ENCODE measurements around the gene REV3L.
"Not testable (repeated sequence)": the region's sequence is repeated elsewhere in the genome, so short reads cannot be mapped to it uniquely, and the experiment has no call there.

The REV3L gene

DNA sequence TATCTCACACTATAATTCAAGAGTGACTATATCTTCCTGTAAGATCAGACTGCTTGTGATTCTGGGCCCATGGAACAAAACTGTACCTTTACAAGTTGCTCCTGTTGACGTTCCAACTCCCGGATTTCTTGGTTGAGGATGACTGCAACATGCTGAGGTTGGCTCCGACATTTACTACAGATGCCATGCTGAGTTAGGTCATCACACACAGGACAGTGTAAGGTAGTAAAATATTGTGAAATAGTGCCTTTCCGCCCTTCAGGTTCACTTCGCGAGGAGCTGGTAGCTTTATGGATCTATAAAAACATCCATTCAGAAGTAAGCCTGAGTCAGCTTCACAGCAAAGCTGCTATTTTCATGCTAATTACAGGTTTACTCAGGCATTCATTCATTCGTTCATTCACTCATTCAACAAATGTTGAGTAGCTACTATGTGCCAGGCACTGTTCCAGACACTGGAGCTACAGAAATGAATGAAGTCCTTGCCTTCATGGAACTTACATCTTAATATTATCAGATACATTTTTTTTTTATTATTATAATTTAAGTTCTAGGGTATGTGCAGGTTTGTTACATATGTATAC, 175.7 kb downstream of the REV3L start:
- no peaks in the 10 kb centered on the region for H3K27me3 ChIP-seq (ENCODE audit: control insufficient read depth, low read length)
- H3K27ac ChIP-seq (ENCODE audit: low read depth, low read length) = no peak overlapping the region
- no peaks in the 10 kb centered on the region for H3K9me2 ChIP-seq (replicated peaks; ENCODE audit: control insufficient read depth, low read length)
- H3K4me1 ChIP-seq (ENCODE audit: control insufficient read depth, low read length) = peaks cover 6% of the 10 kb centered on the region
- no peak overlapping the region for H3K4me3 ChIP-seq (ENCODE audit: low read length)
- no peaks in the 10 kb centered on the region for H3K9me3 ChIP-seq (ENCODE audit: control insufficient read depth, insufficient read depth, low read length)
- H3K36me3 ChIP-seq (ENCODE audit: control insufficient read depth, low read length) = peaks cover 57% of the 10 kb centered on the region
- H3F3A ChIP-seq (ENCODE audit: control insufficient read depth, insufficient read depth) = no peaks in the 10 kb centered on the region; the same call in 1 of the 2 replicates
- TF ChIP-seq EZH2phosphoT487 (IDR thresholded peaks at IDR 0.05; ENCODE audit: borderline replicate concordance, low read length) = no peak
- TF ChIP-seq, protein P1, sequence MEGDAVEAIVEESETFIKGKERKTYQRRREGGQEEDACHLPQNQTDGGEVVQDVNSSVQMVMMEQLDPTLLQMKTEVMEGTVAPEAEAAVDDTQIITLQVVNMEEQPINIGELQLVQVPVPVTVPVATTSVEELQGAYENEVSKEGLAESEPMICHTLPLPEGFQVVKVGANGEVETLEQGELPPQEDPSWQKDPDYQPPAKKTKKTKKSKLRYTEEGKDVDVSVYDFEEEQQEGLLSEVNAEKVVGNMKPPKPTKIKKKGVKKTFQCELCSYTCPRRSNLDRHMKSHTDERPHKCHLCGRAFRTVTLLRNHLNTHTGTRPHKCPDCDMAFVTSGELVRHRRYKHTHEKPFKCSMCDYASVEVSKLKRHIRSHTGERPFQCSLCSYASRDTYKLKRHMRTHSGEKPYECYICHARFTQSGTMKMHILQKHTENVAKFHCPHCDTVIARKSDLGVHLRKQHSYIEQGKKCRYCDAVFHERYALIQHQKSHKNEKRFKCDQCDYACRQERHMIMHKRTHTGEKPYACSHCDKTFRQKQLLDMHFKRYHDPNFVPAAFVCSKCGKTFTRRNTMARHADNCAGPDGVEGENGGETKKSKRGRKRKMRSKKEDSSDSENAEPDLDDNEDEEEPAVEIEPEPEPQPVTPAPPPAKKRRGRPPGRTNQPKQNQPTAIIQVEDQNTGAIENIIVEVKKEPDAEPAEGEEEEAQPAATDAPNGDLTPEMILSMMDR (IDR thresholded peaks at IDR 0.05; ENCODE audit: low read depth, low read length, poor library complexity, severe bottlenecking) = no peak
- no peaks in the 10 kb centered on the region for H4K20me1 ChIP-seq (ENCODE audit: control insufficient read depth, insufficient read depth, low read depth, low read length)
- no peaks in the 10 kb centered on the region for H3K79me2 ChIP-seq (ENCODE audit: control insufficient read depth, low read length)
- H3K4me2 ChIP-seq (ENCODE audit: low read length) = no peak overlapping the region

DNA sequence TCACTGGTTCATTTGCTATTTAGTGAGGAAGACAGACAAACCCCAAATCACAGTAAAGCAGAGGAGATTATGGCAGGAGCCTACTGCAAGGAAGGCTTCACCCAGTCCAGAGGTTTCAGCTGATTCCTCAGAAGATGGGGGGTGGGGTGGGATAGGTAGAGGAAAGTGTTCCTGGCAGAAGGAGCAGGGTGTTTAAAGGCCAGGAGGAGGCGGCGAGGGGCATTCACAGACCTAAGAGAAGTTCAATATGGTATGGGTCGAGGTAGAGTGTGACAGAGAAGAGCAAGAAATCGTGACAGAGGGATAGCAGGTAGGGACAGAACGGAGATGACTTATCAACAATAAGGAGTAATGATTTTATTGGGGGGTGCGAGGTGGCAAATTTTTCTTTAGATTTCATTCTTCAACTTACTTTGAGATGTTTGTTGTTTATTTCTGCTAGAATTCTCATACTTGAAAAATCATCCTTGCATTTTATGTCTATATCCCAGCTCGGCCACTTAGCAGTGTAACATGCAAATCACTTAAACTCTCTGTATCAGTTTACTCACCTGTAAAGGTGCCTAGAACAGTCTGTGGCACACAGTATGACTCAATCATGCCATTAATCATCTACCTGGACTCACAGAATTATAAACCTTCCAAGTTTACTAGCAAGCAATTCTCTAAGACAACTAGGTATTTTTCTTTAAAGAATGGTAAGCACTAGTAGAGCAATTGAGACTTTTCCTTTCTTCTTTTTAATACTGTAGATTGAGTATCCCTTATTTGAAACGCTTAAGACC, 176.7 kb downstream of the REV3L start:
- Histone ChIP-seq H3K27ac (ENCODE audit: low read depth, low read length) (no peak overlapping the region), H3K4me1 (ENCODE audit: control insufficient read depth, low read length) (peaks cover 14% of the 10 kb centered on the region), H3K27me3 (ENCODE audit: control insufficient read depth, low read length) (no peaks in the 10 kb centered on the region), H3K9me2 (replicated peaks; ENCODE audit: control insufficient read depth, low read length) (no peaks in the 10 kb centered on the region), H4K20me1 (ENCODE audit: control insufficient read depth, insufficient read depth, low read depth, low read length) (no peaks in the 10 kb centered on the region), H3K9me3 (ENCODE audit: control insufficient read depth, insufficient read depth, low read length) (no peaks in the 10 kb centered on the region), H3K4me2 (ENCODE audit: low read length) (no peak overlapping the region), H3K79me2 (ENCODE audit: control insufficient read depth, low read length) (no peaks in the 10 kb centered on the region), H3K4me3 (ENCODE audit: low read length) (no peak overlapping the region), H3K36me3 (ENCODE audit: control insufficient read depth, low read length) (peaks cover 58% of the 10 kb centered on the region), H3F3A (ENCODE audit: control insufficient read depth, insufficient read depth) (no peaks in the 10 kb centered on the region; the same call in 1 of the 2 replicates)
- TF ChIP-seq, protein P1 (IDR thresholded peaks at IDR 0.05; ENCODE audit: low read depth, low read length, poor library complexity, severe bottlenecking) = no peak
- TF ChIP-seq EZH2phosphoT487 (IDR thresholded peaks at IDR 0.05; ENCODE audit: borderline replicate concordance, low read length) = no peak

DNA sequence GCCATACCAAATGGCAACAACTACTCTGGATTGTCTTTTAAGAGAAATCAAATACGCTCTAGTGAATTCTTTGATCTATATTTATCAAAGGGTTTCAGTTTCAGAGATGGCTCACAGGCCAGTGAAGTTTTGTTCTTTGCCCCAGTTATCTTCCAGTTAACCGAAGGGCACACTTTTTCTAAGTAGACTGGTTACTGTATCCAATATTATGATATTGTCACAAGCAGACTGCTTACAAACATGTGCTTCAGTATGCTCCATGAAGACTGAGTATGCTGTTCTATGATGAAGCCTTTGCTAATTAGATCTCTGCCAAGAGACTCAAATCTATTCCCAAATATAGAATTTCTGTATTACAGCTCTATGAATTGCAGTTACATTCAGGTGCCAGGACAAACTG, 181.1 kb downstream of the REV3L start:
- Histone ChIP-seq H4K20me1 (ENCODE audit: control insufficient read depth, insufficient read depth, low read depth, low read length) (no peaks in the 10 kb centered on the region), H3K4me3 (ENCODE audit: low read length) (no peak overlapping the region), H3K36me3 (ENCODE audit: control insufficient read depth, low read length) (peaks cover 44% of the 10 kb centered on the region), H3F3A (ENCODE audit: control insufficient read depth, insufficient read depth) (0 out of 2 replicates have a peak, but pooled peaks cover 7% of the 10 kb centered on the region), H3K9me2 (replicated peaks; ENCODE audit: control insufficient read depth, low read length) (no peaks in the 10 kb centered on the region), H3K27ac (ENCODE audit: low read depth, low read length) (no peak overlapping the region), H3K4me1 (ENCODE audit: control insufficient read depth, low read length) (peaks cover 14% of the 10 kb centered on the region), H3K79me2 (ENCODE audit: control insufficient read depth, low read length) (no peaks in the 10 kb centered on the region), H3K9me3 (ENCODE audit: control insufficient read depth, insufficient read depth, low read length) (no peaks in the 10 kb centered on the region), H3K4me2 (ENCODE audit: low read length) (peak overlapping the region; percentile 34), H3K27me3 (ENCODE audit: control insufficient read depth, low read length) (no peaks in the 10 kb centered on the region)
- no peak for TF ChIP-seq EZH2phosphoT487 (IDR thresholded peaks at IDR 0.05; ENCODE audit: borderline replicate concordance, low read length)
- TF ChIP-seq, protein P1 (IDR thresholded peaks at IDR 0.05; ENCODE audit: low read depth, low read length, poor library complexity, severe bottlenecking) = no peak

DNA sequence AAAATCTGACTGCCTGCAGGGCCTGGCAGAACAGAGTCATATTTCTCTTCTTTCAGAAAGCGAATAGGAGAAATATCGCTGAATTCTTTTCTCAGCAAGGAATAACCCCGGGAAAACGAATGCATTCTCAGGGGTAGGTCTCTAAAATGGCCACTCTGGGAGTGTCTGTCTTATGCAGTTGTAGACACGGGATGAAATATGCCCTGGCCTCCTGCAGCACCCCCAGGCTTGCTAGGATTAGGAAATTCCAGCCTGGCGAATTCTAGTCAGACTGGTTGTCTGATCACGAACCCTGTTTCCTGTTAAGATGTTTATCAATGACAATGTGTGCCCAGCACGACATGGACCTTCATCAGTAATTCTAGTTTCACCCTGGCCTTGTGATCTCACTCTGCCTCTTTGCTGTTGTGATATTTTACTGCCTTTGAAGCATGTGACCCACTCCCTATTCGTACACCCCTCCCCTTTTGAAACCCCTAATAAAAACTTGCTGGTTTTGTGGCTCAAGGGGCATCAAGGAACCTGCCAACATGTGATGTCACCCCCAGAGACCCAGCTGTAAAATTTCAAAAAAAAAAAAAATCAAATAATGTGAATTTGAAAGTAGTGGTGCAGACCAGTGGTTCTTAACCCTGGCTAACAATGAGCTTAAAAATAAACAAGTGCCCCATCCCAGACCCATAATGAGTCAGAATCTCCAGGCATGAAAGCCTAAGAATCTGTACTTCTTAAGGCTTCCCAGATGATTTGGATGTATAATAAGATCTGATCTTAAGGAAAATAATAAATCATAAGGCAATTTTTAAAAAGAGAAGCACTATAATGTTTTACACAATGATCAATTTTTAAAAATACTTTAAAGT, 181.8 kb downstream of the REV3L start:
- not testable (repeated sequence) for H3K4me3 ChIP-seq (ENCODE audit: low read length)

More for the DNA sequence above, 181.8 kb downstream of the REV3L start:
- H4K20me1 ChIP-seq (ENCODE audit: control insufficient read depth, insufficient read depth, low read depth, low read length); H3K9me2 ChIP-seq (replicated peaks; ENCODE audit: control insufficient read depth, low read length); H3K27ac ChIP-seq (ENCODE audit: low read depth, low read length); H3K27me3 ChIP-seq (ENCODE audit: control insufficient read depth, low read length); H3K4me2 ChIP-seq (ENCODE audit: low read length); H3K79me2 ChIP-seq (ENCODE audit: control insufficient read depth, low read length); H3F3A ChIP-seq (ENCODE audit: control insufficient read depth, insufficient read depth); H3K9me3 ChIP-seq (ENCODE audit: control insufficient read depth, insufficient read depth, low read length): not testable (repeated sequence)
- Histone ChIP-seq H3K4me1 (ENCODE audit: control insufficient read depth, low read length) (peaks cover 14% of the 10 kb centered on the region), H3K36me3 (ENCODE audit: control insufficient read depth, low read length) (peaks cover 37% of the 10 kb centered on the region)
